HG02571 (cell line): ENCODE measurements around the gene FYB2.
"Not testable (repeated sequence)": the region's sequence is repeated elsewhere in the genome, so short reads cannot be mapped to it uniquely, and the experiment has no call there.

Experiments
- ATAC-seq: cut with Tn5 transposase; IDR thresholded peaks from one replicate; pipeline ENCODE4 v1.9.1; 2021; ENCODE audit warnings: mild to moderate bottlenecking, moderate library complexity; ENCODE audit not compliant: unreplicated experiment

The FYB2 gene

GRCh38 chr1:56797065-56797685, 22.0 kb downstream of the FYB2 start:
- no peak for ATAC-seq

DNA sequence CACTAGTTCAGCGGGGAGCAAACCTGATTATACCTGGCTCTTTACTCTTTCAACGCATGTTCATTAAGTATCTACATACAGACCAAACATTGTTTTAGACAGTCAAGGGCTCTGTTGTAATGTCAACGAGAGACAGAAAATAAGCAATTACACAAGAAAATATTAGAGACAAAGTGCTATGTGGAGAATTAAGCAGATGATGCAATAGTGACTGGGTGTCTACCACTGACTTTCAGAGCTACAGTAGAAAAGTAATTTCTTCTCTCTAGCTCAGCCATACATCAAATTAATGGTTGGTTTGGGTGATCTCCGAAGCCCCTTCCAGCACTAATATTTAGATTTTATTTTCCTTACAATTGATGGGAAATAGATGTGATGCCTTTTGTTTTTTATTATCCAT, 23.3 kb downstream of the FYB2 start:
- ATAC-seq, result no peak

DNA sequence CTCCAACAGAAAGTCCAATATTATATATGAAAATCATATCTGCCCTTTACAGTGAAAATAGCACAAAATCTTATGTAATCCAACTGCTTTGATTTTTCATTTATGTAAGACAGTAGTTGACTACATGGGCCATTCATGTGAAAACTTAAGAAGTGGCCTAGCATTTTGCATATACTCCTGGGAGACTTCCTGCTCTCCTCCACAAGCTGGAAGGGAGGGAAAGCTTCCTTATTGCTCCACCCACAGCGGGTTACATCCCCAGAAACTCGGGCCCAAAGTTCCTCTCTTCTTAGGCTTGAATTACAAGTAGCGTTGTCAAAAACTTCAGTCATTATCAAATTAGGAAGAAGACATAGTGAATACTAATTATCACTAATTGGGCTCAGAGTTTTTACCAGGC, 29.2 kb downstream of the FYB2 start:
- ATAC-seq, result no peak

DNA sequence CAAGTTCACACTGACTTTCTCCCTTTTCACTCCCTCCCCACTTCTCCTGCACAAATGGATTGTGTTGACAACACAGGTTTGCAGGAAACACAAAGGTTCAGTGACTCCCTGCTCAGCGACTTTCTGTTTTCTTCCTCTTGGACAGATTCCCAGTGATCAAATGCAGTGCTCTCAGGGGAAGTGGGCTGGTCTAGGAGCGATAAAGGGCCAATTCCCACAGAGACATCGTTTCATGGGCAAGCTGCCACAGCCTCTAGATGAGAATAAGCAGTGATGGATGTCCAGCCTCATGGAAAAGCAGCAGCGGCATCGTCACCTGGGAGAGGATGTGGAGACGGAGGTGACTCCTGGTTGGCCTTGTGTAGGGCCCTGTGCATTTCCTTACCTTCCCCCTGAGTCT, 30.6 kb downstream of the FYB2 start:
- no peak for ATAC-seq

GRCh38 chr1:56788102-56788501, 31.1 kb downstream of the FYB2 start:
- ATAC-seq, result no peak

GRCh38 chr1:56787330-56787729, 31.9 kb downstream of the FYB2 start:
- no peak for ATAC-seq

- ATAC-seq, result no peak
Measured at GRCh38 chr1:56782773-56783172, 36.4 kb downstream of the FYB2 start.

DNA sequence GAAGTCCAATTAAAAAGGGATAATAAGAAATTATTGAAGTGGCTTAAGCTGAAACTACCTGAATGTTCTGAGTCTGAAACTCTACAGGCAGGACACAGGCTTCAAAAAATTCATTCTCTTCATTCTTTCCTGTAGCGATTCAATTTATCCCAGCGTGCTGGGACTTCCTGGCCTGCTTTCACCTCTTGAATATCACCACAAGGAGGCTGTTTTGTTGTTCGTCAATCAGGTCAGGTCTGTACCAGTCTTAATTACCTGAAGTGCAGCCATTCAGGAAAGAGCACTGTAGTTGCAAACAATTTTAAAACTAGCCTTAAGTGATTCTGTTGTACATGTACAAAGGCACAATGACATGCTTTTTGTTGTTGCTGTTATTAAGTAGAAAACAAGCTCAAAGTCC, 38.4 kb downstream of the FYB2 start:
- ATAC-seq, result no peak

DNA sequence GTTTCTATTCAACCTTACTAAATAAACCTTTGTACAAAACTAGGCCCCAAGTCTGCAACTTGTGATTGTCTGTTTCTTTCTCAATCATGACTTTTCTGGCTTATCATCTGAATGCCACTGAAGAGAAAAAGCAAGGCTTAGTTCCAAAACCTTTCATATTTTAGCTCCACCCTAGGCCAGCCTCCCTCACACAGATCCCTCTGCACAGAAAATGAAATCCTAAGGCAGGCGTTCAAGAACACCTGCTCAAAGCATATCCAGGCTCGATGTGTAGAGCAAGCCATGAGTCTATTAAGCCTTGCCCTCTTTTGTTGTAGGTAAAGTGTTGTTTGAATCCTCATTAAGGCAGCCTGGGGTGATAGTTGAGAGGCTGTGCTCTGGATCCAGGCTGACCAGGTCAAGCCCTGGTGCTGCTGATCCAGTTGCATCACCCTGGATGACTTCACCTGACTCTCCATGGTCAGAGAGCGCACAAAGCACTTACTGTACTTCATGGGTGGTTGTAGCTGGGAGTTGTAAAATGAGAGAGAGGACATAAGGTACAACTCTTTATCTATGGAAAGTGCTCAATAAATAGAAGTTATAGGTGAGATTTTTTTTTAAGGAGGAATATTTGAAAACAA, 39.0 kb downstream of the FYB2 start:
- ATAC-seq, result no peak

DNA sequence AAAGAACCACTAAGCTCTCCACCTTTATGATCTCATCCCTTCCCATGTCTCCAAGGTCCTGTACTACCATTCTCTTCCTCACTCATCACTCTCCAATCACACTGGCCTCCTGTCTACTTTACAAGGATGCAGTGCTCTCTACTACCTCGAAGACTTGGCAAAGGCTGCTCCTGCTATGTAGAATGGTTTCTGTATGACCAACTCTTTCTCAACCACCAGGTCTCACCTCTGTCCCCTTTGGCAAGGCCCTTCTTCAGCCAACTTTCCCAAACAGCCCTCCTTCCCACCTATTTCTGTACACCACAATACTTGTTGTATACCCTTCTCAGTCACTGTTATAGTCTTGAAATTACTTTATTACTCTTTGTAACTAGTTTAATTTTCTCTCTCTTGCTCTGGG, 41.2 kb downstream of the FYB2 start:
- ATAC-seq, result no peak

DNA sequence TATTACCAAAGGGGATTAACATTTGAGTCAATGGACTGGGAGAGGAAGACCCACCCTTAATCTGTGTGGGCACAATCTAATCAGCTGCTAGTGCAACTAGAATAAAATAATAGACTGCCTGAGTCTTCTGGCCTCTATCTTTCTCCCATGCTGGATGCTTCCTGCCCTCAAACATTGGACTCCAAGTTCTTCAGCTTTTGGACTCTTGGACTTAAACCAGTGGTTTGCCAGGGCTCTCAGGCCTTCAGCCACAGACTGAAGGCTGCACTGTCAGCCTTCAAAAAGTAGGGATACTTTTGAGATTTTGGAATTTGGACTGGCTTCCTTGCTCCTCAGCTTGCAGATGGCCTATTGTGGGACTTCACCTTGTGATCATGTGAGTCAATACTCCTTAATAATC, 44.5 kb downstream of the FYB2 start:
- not testable (repeated sequence) for ATAC-seq

DNA sequence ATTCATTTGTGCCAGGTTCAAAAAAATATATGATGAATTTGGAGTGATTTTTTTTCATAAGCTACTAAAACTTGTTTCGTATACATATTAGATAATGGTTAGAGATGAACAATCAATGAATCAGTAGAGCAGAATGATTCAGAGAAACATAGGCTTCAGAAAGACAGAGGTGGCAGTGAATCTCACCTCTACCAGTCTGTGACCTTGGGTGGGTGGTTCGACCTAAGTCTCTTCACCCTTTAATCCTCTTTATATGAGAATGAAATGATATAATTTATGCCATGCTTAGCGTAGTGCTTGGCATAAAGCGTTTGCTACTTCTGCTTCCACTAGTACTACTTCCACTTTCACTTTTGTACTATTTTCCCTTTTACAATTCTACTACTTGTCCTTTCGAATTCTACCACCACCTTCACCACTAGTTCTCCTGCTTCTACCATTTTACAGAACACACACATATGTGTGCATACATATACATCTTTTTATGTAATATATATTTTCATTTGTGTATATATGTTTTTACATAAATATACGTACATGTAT, 45.1 kb downstream of the FYB2 start:
- ATAC-seq, result no peak

DNA sequence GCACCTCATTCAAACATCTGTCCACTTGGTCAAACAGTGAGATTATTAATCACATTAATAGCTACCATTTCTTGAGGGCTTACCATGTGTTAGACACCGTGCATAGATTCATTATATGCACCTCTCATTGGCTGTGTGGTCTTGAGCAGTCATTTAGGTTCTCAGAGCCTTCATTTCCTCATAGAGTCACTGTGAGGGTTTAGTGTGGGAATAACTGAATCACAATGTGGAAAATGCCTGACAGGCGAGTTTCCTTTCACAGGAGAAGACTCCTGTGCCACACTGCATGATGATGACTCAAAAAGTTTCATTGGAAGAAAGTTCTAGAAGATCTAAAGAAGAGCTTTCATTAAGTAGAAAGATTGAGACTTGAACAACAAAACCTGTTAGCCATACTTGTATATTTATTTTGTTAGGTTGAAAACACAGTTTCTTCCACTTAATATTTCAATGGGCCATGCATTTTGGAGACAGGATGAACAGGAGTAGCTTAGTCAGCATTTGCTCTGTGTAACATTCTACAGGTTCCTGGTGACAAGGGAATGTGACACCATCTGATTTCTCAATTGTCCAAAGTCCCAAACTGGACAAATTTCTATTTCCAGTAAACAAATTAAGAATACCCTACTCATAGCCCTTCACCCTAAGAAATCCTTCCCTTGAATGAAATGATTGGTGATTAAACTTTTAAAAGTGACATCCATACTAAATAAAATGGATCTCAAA, 45.7 kb downstream of the FYB2 start:
- ATAC-seq, result no peak

DNA sequence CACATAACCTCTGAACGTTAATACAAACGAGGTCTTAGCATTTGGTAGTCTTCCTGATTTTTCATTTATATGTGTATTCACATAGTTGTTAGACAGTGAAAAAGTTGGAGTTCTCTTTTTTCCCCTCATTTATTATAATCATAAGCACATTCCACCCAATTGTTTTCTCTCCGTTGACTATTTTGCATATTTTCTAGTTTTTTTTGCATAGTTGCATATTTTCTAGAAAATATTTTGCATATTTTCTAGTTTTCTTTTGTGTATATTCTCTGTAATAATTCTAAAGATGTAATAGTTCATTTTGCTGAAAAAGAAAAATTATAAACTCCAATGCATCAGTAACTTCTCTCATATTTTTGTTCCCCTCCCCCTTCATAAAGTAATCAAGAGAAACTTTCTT, 47.5 kb downstream of the FYB2 start:
- ATAC-seq, result no peak

- no peak for ATAC-seq
Measured at GRCh38 chr1:56758794-56759193, 60.4 kb downstream of the FYB2 start.

GRCh38 chr1:56758135-56758534, 61.1 kb downstream of the FYB2 start:
- ATAC-seq, result no peak

DNA sequence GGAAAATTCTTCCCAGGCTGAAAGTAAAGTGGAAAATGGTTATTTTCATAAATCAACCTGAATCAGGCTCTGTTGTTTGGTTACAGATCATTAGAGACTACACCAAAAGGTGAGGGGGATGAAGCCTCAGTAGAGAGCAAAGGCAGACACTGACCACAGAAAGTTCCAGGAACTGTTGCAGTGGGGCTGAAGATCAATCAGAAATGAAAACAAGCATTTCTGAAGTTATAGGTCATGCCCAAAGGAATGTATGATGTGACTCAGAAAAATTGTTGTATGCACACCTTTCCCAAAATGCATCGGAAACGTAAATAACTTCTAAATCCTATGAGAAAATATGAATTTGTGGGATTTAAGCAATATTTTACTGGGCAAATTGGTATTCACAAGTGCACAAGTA, 63.3 kb downstream of the FYB2 start:
- no peak for ATAC-seq

- ATAC-seq, result no peak
Measured at GRCh38 chr1:56754708-56755479, 64.3 kb downstream of the FYB2 start.

GRCh38 chr1:56745231-56745630, 74.0 kb downstream of the FYB2 start:
- no peak for ATAC-seq

DNA sequence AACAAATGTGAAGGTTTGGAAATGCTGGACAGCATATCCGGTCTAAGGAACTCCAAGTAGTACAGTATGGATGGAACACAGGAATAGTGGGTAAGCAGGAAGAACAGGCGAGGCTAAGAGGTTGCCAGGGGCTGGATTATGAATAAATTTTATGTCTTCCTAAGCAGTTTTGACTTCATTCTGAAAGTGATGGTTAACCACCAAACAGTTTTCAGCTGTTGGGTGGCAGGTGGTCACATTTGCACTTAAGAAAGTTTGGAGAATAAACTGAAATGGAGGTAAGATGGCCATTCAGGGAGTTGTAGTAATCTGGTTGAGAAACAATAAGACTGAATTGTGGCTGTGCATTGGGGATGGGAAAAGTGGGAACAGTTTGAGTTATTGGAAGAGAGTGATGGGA, 90.2 kb downstream of the FYB2 start:
- no peak for ATAC-seq

- no peak for ATAC-seq
Measured at GRCh38 chr1:56726706-56727105, 92.5 kb downstream of the FYB2 start.
